Measurements from ENCODE around the gene INHBC. TPM values are rescaled to one million over a fixed set of nuclear protein-coding genes. Genes with fewer than 3 reads are reported as not detected.
A peak's percentile ranks its signal among the peaks of the same experiment; 100 is the strongest.

The INHBC gene
- total RNA-seq, 2 experiments from 2014 or later = 0.20 to 0.33 TPM

GRCh38 chr12:57476993-57477709, 42.6 kb downstream of the INHBC start:
- peak overlapping the region; percentile 90 for H3K4me3 ChIP-seq (ENCODE audit: low read length)
- POLR2A ChIA-PET = interaction anchor here (0.5 to 5.5 kb wide), 17 partner anchors 9 to 1138 kb away, joined by 3 to 93 read pairs (median 4); partner anchors contain the start of genes DCTN2, DDIT3, GLI1 and IL23A
- H3K4me1 Mint-ChIP-seq (ENCODE audit: low read depth) = peaks cover 87% of the 10 kb centered on the region
- intact Hi-C loops (cut with DNase I, micrococcal nuclease) = loop anchor here (2.0 to 5.0 kb wide), 5 partner anchors 14 to 275 kb away; partner anchors contain the start of genes CDK4 (in 1 of the 2), DCTN2 (in 1 of the 2) and DDIT3 (in 1 of the 2)
- no peaks in the 10 kb centered on the region for H3K27me3 ChIP-seq (ENCODE audit: control insufficient read depth in 1 of 2, insufficient read depth in 2 of 2, low read length in 2 of 2)
- DNase-seq (peak in 3 of 14 experiments; percentile 28 to 52 (median 48)), ATAC-seq (ENCODE audit: poor library complexity) (peak; percentile 11)
- CTCF ChIA-PET = interaction anchor here (1.2 to 5.6 kb wide), 8 partner anchors 10 to 106 kb away, joined by 3 to 35 read pairs (median 4); partner anchors contain the start of genes DCTN2, GLI1 and MARS1
- peaks cover 36% of the 10 kb centered on the region for H3K36me3 ChIP-seq (ENCODE audit: insufficient read depth, low read length)
- H3K4me1 ChIP-seq (ENCODE audit: insufficient read depth, low read length) = peaks cover 86% of the 10 kb centered on the region
- H3K4me3 Mint-ChIP-seq = peak overlapping the region; percentile 93
- peak overlapping the region; percentile 99 for H3K27ac ChIP-seq (ENCODE audit: low read depth in 1 of 2, low read length in 2 of 2)
- H3K27me3 Mint-ChIP-seq = no peaks in the 10 kb centered on the region
- no peaks in the 10 kb centered on the region for H3K9me3 ChIP-seq (ENCODE audit: control insufficient read depth in 1 of 2, insufficient read depth in 1 of 2, low read length in 2 of 2)
- H3K9me3 Mint-ChIP-seq = no peaks in the 10 kb centered on the region
- H3K27ac Mint-ChIP-seq = peak overlapping the region; percentile 99
- H3K36me3 Mint-ChIP-seq (ENCODE audit: low read depth) = peaks cover 57% of the 10 kb centered on the region
- no peak for TF ChIP-seq CTCF (IDR thresholded peaks at IDR 0.05)

- no peaks in the 10 kb centered on the region for H3K27me3 ChIP-seq (ENCODE audit: control insufficient read depth in 1 of 2, insufficient read depth in 2 of 2, low read length in 2 of 2)
- peak overlapping the region; percentile 99 for H3K27ac Mint-ChIP-seq
- peak overlapping the region; percentile 99 for H3K27ac ChIP-seq (ENCODE audit: low read depth in 1 of 2, low read length in 2 of 2)
- peaks cover 27% of the 10 kb centered on the region for H3K36me3 ChIP-seq (ENCODE audit: insufficient read depth, low read length)
- no peaks in the 10 kb centered on the region for H3K9me3 ChIP-seq (ENCODE audit: control insufficient read depth in 1 of 2, insufficient read depth in 1 of 2, low read length in 2 of 2)
- H3K36me3 Mint-ChIP-seq (ENCODE audit: low read depth) = peaks cover 50% of the 10 kb centered on the region
- peak overlapping the region; percentile 93 for H3K4me3 Mint-ChIP-seq
- POLR2A ChIA-PET = interaction anchor here (0.7 to 5.5 kb wide), 16 partner anchors 8 to 1139 kb away, joined by 3 to 93 read pairs (median 4); partner anchors contain the start of genes DCTN2, DDIT3, GLI1 and IL23A
- H3K4me1 Mint-ChIP-seq (ENCODE audit: low read depth) = peaks cover 80% of the 10 kb centered on the region
- CTCF ChIA-PET = interaction anchor here (1.3 to 5.6 kb wide), 5 partner anchors 9 to 105 kb away, joined by 3 to 35 read pairs (median 12); partner anchors contain the start of genes DCTN2, GLI1 and MARS1
- peaks cover 82% of the 10 kb centered on the region for H3K4me1 ChIP-seq (ENCODE audit: insufficient read depth, low read length)
- no peaks in the 10 kb centered on the region for H3K27me3 Mint-ChIP-seq
- intact Hi-C loops (cut with DNase I, micrococcal nuclease) = loop anchor here (2.0 to 5.0 kb wide), 5 partner anchors 13 to 274 kb away; partner anchors contain the start of genes CDK4 (in 1 of the 2), DCTN2 (in 1 of the 2) and DDIT3 (in 1 of the 2)
- peak in 13 of 14 experiments; percentile 22 to 86 (median 50) for DNase-seq
- H3K9me3 Mint-ChIP-seq = no peaks in the 10 kb centered on the region
- peak overlapping the region; percentile 90 for H3K4me3 ChIP-seq (ENCODE audit: low read length)
- TF ChIP-seq CTCF (IDR thresholded peaks at IDR 0.05) = no peak
- ATAC-seq (ENCODE audit: poor library complexity) = peak; percentile 48
These were observed 43.4 kb downstream of the INHBC start for GRCh38 chr12:57477710-57478681.

DNA sequence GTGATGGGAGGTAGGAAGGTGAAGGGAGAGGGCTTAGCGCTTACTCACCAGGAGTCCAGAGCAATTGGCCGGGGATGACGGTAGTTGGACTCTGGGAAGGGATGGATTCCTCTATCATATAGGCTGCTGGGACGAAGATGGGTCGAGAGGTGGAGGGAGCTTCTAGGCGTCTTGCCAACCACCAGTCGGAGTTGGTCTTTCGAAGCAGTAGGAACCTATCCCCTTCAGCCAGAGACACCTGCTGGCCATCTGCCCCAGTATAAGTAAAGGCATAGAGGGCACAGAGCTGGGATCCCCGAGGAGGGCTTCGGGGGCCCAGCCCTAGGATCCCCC, 44.4 kb downstream of the INHBC start:
- intact Hi-C loops (cut with DNase I, micrococcal nuclease) = loop anchor here in 1 of 2 experiments (1.0 to 5.0 kb wide), 3 partner anchors 41 to 273 kb away; partner anchors contain the start of genes CDK4, DCTN2 and DDIT3
- Histone ChIP-seq H3K4me3 (ENCODE audit: low read length) (peak overlapping the region; percentile 90), H3K27me3 (ENCODE audit: control insufficient read depth in 1 of 2, insufficient read depth in 2 of 2, low read length in 2 of 2) (no peaks in the 10 kb centered on the region), H3K9me3 (ENCODE audit: control insufficient read depth in 1 of 2, insufficient read depth in 1 of 2, low read length in 2 of 2) (no peaks in the 10 kb centered on the region), H3K27ac (ENCODE audit: low read depth in 1 of 2, low read length in 2 of 2) (peak overlapping the region; percentile 99), H3K4me1 (ENCODE audit: insufficient read depth, low read length) (peaks cover 78% of the 10 kb centered on the region), H3K36me3 (ENCODE audit: insufficient read depth, low read length) (peaks cover 18% of the 10 kb centered on the region)
- Mint-ChIP-seq H3K4me3 (peak overlapping the region; percentile 93), H3K27me3 (no peaks in the 10 kb centered on the region), H3K27ac (peak overlapping the region; percentile 99), H3K9me3 (no peaks in the 10 kb centered on the region), H3K4me1 (ENCODE audit: low read depth) (peaks cover 77% of the 10 kb centered on the region), H3K36me3 (ENCODE audit: low read depth) (peaks cover 47% of the 10 kb centered on the region)
- ATAC-seq (ENCODE audit: poor library complexity) = no peak
- CTCF ChIA-PET = interaction anchor here (2.4 to 5.6 kb wide), 2 partner anchors 16 to 20 kb away, joined by 10 to 28 read pairs; partner anchors contain the start of gene GLI1
- peak in 1 of 14 experiments; percentile 42 for DNase-seq
- TF ChIP-seq CTCF (IDR thresholded peaks at IDR 0.05) = no peak
- POLR2A ChIA-PET = interaction anchor here (1.8 to 5.5 kb wide), 3 partner anchors 9 to 41 kb away, joined by 6 to 93 read pairs (median 61); partner anchors contain the start of genes DDIT3, GLI1 and MARS1
